ENCODE measurements around the gene F7.

The F7 gene

GRCh38 chr13:113058129-113058987 is 47.2 kb upstream of the F7 start:
- Histone ChIP-seq H3K36me3 (ENCODE audit: low read length) (no peaks in the 10 kb centered on the region), H3K79me2 (ENCODE audit: insufficient read depth, low read length) (no peaks in the 10 kb centered on the region), H3K9me2 (replicated peaks; ENCODE audit: insufficient read depth, low read length) (no peaks in the 10 kb centered on the region), H3K27ac (ENCODE audit: low read depth, low read length) (no peak overlapping the region), H3K27me3 (ENCODE audit: low read length) (no peaks in the 10 kb centered on the region), H3K4me3 (ENCODE audit: insufficient read depth, low read length, poor library complexity, severe bottlenecking) (no peak overlapping the region), H3K9me3 (ENCODE audit: insufficient read depth, low read length) (peaks cover 4% of the 10 kb centered on the region; the same call in 1 of the 2 replicates), H4K20me1 (ENCODE audit: low read depth, low read length) (no peaks in the 10 kb centered on the region), H2AFZ (ENCODE audit: low read depth, low read length, severe bottlenecking) (no peak overlapping the region), H3K4me2 (ENCODE audit: low read depth, low read length, poor library complexity, severe bottlenecking) (no peak overlapping the region), H3K9ac (ENCODE audit: low read length) (no peak overlapping the region), H3F3A (ENCODE audit: insufficient read depth) (no peaks in the 10 kb centered on the region)
- no peak for TF ChIP-seq EZH2phosphoT487 (conservative IDR thresholded peaks at IDR 0.05; ENCODE audit: low read length)
- TF ChIP-seq, protein P1, sequence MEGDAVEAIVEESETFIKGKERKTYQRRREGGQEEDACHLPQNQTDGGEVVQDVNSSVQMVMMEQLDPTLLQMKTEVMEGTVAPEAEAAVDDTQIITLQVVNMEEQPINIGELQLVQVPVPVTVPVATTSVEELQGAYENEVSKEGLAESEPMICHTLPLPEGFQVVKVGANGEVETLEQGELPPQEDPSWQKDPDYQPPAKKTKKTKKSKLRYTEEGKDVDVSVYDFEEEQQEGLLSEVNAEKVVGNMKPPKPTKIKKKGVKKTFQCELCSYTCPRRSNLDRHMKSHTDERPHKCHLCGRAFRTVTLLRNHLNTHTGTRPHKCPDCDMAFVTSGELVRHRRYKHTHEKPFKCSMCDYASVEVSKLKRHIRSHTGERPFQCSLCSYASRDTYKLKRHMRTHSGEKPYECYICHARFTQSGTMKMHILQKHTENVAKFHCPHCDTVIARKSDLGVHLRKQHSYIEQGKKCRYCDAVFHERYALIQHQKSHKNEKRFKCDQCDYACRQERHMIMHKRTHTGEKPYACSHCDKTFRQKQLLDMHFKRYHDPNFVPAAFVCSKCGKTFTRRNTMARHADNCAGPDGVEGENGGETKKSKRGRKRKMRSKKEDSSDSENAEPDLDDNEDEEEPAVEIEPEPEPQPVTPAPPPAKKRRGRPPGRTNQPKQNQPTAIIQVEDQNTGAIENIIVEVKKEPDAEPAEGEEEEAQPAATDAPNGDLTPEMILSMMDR (IDR thresholded peaks at IDR 0.05; ENCODE audit: insufficient read depth, low read length, poor library complexity, severe bottlenecking), result no peak

DNA sequence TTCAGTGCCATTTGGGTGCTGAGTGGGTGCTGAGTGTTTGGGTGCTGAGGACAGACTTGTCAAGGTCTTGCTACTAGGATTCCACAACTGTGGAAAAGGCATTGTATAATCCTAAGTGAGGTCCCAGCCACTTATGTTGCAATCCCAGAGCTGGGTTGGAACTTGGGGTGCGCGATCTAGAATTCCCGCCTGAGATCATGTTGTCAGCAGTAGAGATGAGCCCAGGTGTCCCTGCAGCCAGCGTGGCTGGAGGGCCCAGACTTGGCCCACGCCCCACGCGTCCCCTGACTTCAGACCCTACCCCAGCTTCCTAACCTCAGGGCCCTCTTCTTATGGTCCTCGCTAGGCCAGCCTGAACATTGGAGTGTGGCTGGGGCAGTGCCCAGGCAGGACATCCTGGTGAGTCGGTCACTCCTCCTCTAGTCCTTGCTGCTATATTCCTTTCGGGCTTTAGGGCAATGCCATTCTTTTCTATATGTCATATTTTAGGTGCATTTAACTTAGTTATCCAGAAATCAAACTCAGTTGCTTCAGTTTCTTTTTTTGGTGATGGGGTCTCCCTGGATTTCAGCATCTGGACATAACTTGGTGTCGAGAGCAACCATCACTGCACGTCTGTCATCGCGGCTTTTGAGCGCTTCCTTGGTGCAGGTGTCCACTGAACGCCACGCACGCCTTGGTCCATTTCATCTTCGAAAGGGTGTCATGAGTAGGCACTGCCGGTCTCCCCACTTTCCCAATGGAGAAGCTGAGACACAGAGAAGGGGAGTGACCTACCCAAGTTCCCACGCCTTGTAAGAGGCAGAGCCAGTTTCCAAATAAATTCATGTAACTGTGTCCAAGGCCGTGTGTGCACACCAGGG is 46.4 kb upstream of the F7 start:
- Histone ChIP-seq H3K79me2 (ENCODE audit: insufficient read depth, low read length) (no peaks in the 10 kb centered on the region), H3K36me3 (ENCODE audit: low read length) (no peaks in the 10 kb centered on the region), H3F3A (ENCODE audit: insufficient read depth) (no peaks in the 10 kb centered on the region), H3K9me3 (ENCODE audit: insufficient read depth, low read length) (peaks cover 4% of the 10 kb centered on the region; the same call in 1 of the 2 replicates), H3K4me2 (ENCODE audit: low read depth, low read length, poor library complexity, severe bottlenecking) (no peak overlapping the region), H2AFZ (ENCODE audit: low read depth, low read length, severe bottlenecking) (no peak overlapping the region), H3K27ac (ENCODE audit: low read depth, low read length) (no peak overlapping the region), H3K9me2 (replicated peaks; ENCODE audit: insufficient read depth, low read length) (no peaks in the 10 kb centered on the region), H3K4me3 (ENCODE audit: insufficient read depth, low read length, poor library complexity, severe bottlenecking) (no peak overlapping the region), H4K20me1 (ENCODE audit: low read depth, low read length) (no peaks in the 10 kb centered on the region), H3K9ac (ENCODE audit: low read length) (no peak overlapping the region), H3K27me3 (ENCODE audit: low read length) (no peaks in the 10 kb centered on the region)
- no peak for TF ChIP-seq EZH2phosphoT487 (conservative IDR thresholded peaks at IDR 0.05; ENCODE audit: low read length)
- TF ChIP-seq, protein P1 (IDR thresholded peaks at IDR 0.05; ENCODE audit: insufficient read depth, low read length, poor library complexity, severe bottlenecking), result no peak

- H3K9me2 ChIP-seq (replicated peaks; ENCODE audit: insufficient read depth, low read length), result no peaks in the 10 kb centered on the region
- no peak overlapping the region for H2AFZ ChIP-seq (ENCODE audit: low read depth, low read length, severe bottlenecking)
- no peak overlapping the region for H3K4me3 ChIP-seq (ENCODE audit: insufficient read depth, low read length, poor library complexity, severe bottlenecking)
- H3K9me3 ChIP-seq (ENCODE audit: insufficient read depth, low read length), result peaks cover 4% of the 10 kb centered on the region; the same call in 1 of the 2 replicates
- H3K9ac ChIP-seq (ENCODE audit: low read length), result no peak overlapping the region
- no peak overlapping the region for H3K4me2 ChIP-seq (ENCODE audit: low read depth, low read length, poor library complexity, severe bottlenecking)
- H3K79me2 ChIP-seq (ENCODE audit: insufficient read depth, low read length), result no peaks in the 10 kb centered on the region
- no peak overlapping the region for H3K27ac ChIP-seq (ENCODE audit: low read depth, low read length)
- H3F3A ChIP-seq (ENCODE audit: insufficient read depth), result no peaks in the 10 kb centered on the region
- H4K20me1 ChIP-seq (ENCODE audit: low read depth, low read length), result no peaks in the 10 kb centered on the region
- H3K36me3 ChIP-seq (ENCODE audit: low read length), result no peaks in the 10 kb centered on the region
- H3K27me3 ChIP-seq (ENCODE audit: low read length), result no peaks in the 10 kb centered on the region
- TF ChIP-seq, protein P1 (IDR thresholded peaks at IDR 0.05; ENCODE audit: insufficient read depth, low read length, poor library complexity, severe bottlenecking), result no peak
- TF ChIP-seq EZH2phosphoT487 (conservative IDR thresholded peaks at IDR 0.05; ENCODE audit: low read length), result no peak
Measured at GRCh38 chr13:113059891-113060290, 45.7 kb upstream of the F7 start.
